Activated CD8-positive, alpha-beta T cell treated with anti-CD3 and anti-CD28 coated beads for 36 hours (primary cell): ENCODE data around the gene OR2H1. TPM values are rescaled to one million over a fixed set of nuclear protein-coding genes. Genes with fewer than 3 reads are reported as not detected.

Source experiments
- ATAC-seq: fragments of 200-7000 bp; cut with Tn5 transposase; one replicate; pipeline ENCODE4 v1.10.0; 2021; ENCODE audit warnings: mild to moderate bottlenecking, moderate library complexity
- CTCF ChIA-PET: fragments of 350-600 bp; sonication (Branson Sonifier 250); formaldehyde crosslinking; loops from one replicate; lab custom pipeline; 2021; ENCODE audit warnings: antibody characterized with exemption; lab: Charles Lee
- POLR2A ChIA-PET: fragments of 350-600 bp; sonication (Branson Sonifier 250); formaldehyde crosslinking; loops from one replicate; lab custom pipeline; 2021; ENCODE audit warnings: antibody characterized with exemption; lab: Charles Lee
- DNase-seq: peaks from one replicate; pipeline ENCODE4 v3.0.0-alpha.2; 2020
- H3K27ac Mint-ChIP-seq: one replicate; pipeline ENCODE4 v1.8.0; 2021; ENCODE audit warnings: mild to moderate bottlenecking, mixed read lengths
- H3K27me3 Mint-ChIP-seq: one replicate; pipeline ENCODE4 v1.8.0; 2021; ENCODE audit warnings: mixed read lengths
- H3K36me3 Mint-ChIP-seq: one replicate; pipeline ENCODE4 v1.8.0; 2021; ENCODE audit warnings: low read depth, mixed read lengths
- H3K4me1 Mint-ChIP-seq: one replicate; pipeline ENCODE4 v1.8.0; 2021; ENCODE audit warnings: low read depth, mixed read lengths
- H3K4me3 Mint-ChIP-seq: one replicate; pipeline ENCODE4 v1.8.0; 2021; ENCODE audit warnings: mild to moderate bottlenecking, moderate library complexity, mixed read lengths
- H3K9me3 Mint-ChIP-seq: one replicate; pipeline ENCODE4 v1.8.0; 2021; ENCODE audit warnings: mixed read lengths
- CTCF ChIP-seq: fragments of 200-600 bp; IDR thresholded peaks from one replicate; pipeline ENCODE4 v1.8.0; 2022; ENCODE audit warnings: antibody characterized with exemption, mild to moderate bottlenecking
- intact Hi-C: fragments of 100-400 bp; cut with micrococcal nuclease; formaldehyde crosslinking; loops from one replicate; pipeline ENCODE4 v1.10.0; 2022
- total RNA-seq, 2 experiments: library from RNA; stranded (reverse); gene quantifications; one replicate each; pipeline ENCODE4 v1.2.3, GENCODE V29; 2021

Gene OR2H1
- total RNA-seq, 2 experiments from 2014 or later = not detected

DNA sequence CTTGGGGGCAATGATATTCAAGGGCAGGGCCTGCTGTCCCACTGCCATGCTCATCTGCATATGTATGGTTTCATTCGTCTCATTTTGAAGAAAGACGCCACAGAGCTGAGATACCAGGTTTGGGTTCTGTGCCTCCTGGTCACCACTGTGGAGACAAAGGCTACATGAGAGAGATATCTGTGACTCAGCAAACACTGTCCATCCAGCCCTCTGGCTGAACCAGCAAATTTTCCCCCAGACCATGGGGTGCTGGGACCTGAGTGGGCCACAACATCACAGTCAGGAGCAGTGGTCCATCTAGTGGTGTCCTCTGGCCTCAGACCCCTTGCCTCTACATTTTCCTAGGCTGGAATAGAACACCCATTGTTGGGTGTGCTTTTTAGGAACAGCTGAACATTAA, 30.7 kb downstream of the OR2H1 start, which contains the start of gene MAS1L:
Gene MAS1L, minus strand, starts transcription at position 297 of the 400 bp plus-strand sequence. Its CDS starts 54 bp downstream, at position 243.
- Mint-ChIP-seq H3K36me3 (no peaks in the 10 kb centered on the region), H3K4me1 (no peaks in the 10 kb centered on the region), H3K9me3 (no peaks in the 10 kb centered on the region), H3K27ac (no peak within 1 kb of the TSS), H3K27me3 (peaks cover 15% of the 10 kb centered on the region), H3K4me3 (no peak within 1 kb of the TSS)
- DNase-seq (no peak), ATAC-seq (no peak)
- ChIA-PET POLR2A (interaction anchor here (0.6 kb wide), 1 partner anchor 143 kb away, joined by 3 read pairs; no protein-coding TSS in a partner anchor), CTCF (no interaction called here)
- no peak for TF ChIP-seq CTCF
- intact Hi-C loops = no loop called here

DNA sequence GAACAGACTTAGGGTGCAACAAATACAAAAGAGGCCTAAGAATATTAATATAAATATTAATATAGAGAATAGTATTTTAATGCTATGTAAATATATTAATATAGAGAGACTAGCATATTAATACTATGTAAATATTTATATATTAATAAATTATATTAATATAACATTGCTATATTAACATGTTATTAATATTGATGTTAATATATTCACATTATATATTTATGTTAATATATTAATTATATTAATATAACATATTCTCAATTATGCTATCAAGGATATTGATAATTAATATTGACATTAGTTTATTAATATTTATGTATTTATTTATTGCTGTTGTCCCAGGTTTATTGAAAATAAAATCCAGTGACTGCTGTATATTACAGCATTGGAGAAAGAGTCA, 31.9 kb downstream of the OR2H1 start:
- Mint-ChIP-seq H3K36me3 (no peaks in the 10 kb centered on the region), H3K27ac (no peak overlapping the region), H3K9me3 (no peaks in the 10 kb centered on the region), H3K27me3 (peaks cover 19% of the 10 kb centered on the region), H3K4me3 (no peak overlapping the region), H3K4me1 (no peaks in the 10 kb centered on the region)
- ChIA-PET POLR2A (no interaction called here), CTCF (interaction anchor here (1.5 kb wide), 1 partner anchor 165 kb away, joined by 5 read pairs; no protein-coding TSS in a partner anchor)
- DNase-seq (no peak), ATAC-seq (no peak)
- intact Hi-C loops = no loop called here
- TF ChIP-seq CTCF = no peak

DNA sequence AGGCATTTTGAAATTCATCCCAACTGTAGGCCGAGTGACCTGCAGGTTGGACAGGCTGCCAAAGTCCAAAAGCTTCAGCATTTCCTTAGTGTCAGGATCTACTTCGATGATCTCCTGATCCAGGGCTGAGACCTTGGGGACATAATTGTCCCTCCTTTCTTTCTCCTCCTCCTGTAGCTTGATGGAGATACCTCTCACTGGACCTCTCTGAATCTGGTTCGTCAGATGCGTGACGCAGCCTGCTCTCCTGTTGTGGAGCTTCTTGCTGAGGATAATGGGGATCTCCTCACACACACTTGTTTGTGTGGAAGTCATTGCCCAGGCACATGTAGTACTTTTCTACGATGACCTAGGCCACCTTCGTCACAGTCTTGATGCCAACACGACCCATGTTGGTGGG, 32.3 kb downstream of the OR2H1 start:
- no peaks in the 10 kb centered on the region for H3K9me3 Mint-ChIP-seq
- intact Hi-C loops = no loop called here
- ChIA-PET CTCF (interaction anchor here (1.5 kb wide), 1 partner anchor 164 kb away, joined by 5 read pairs; no protein-coding TSS in a partner anchor), POLR2A (no interaction called here)
- H3K27ac Mint-ChIP-seq = no peak overlapping the region
- no peak overlapping the region for H3K4me3 Mint-ChIP-seq
- TF ChIP-seq CTCF = no peak
- peaks cover 19% of the 10 kb centered on the region for H3K27me3 Mint-ChIP-seq
- DNase-seq = no peak
- ATAC-seq = no peak
- H3K36me3 Mint-ChIP-seq = no peaks in the 10 kb centered on the region
- no peaks in the 10 kb centered on the region for H3K4me1 Mint-ChIP-seq

GRCh38 chr6:29490055-29490454, 33.1 kb downstream of the OR2H1 start:
- H3K4me3 Mint-ChIP-seq = no peak overlapping the region
- no peaks in the 10 kb centered on the region for H3K36me3 Mint-ChIP-seq
- ATAC-seq = no peak

More at GRCh38 chr6:29490055-29490454, 33.1 kb downstream of the OR2H1 start:
- intact Hi-C loops = no loop called here
- Mint-ChIP-seq H3K4me1 (no peaks in the 10 kb centered on the region), H3K27me3 (peaks cover 19% of the 10 kb centered on the region), H3K27ac (no peak overlapping the region), H3K9me3 (no peaks in the 10 kb centered on the region)
- CTCF ChIA-PET = interaction anchor here (1.5 kb wide), 1 partner anchor 164 kb away, joined by 5 read pairs; no protein-coding TSS in a partner anchor
- DNase-seq = no peak
- POLR2A ChIA-PET = no interaction called here
- no peak for TF ChIP-seq CTCF
